ENCODE measurements around the gene NKD1.

Gene NKD1

DNA sequence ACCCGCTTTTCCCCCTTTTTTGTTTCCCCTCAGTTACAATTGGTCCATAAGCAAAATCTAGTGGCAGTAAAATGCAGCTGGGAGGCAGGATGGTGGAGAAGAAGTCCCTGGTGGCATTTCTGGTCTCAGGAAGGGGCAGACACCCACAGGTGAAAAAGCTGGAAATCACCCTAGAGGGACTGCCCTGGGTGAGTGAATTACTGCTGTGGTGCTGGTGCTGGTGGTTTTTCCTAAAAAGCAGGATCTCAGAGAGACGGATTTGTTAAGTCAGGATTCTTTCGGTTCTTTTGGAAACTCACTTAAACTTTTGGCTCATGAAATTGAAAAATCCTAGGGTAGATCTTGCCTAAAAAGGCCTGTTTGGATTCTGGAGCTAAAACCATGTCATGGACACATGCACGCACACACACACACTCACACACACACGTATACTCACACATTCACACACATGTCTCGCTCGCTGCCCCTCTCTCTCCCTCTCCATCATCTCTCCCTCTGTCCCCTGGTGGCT is 65.8 kb downstream of the NKD1 start:
- no peak for DNase-seq (ENCODE audit: low read depth)

DNA sequence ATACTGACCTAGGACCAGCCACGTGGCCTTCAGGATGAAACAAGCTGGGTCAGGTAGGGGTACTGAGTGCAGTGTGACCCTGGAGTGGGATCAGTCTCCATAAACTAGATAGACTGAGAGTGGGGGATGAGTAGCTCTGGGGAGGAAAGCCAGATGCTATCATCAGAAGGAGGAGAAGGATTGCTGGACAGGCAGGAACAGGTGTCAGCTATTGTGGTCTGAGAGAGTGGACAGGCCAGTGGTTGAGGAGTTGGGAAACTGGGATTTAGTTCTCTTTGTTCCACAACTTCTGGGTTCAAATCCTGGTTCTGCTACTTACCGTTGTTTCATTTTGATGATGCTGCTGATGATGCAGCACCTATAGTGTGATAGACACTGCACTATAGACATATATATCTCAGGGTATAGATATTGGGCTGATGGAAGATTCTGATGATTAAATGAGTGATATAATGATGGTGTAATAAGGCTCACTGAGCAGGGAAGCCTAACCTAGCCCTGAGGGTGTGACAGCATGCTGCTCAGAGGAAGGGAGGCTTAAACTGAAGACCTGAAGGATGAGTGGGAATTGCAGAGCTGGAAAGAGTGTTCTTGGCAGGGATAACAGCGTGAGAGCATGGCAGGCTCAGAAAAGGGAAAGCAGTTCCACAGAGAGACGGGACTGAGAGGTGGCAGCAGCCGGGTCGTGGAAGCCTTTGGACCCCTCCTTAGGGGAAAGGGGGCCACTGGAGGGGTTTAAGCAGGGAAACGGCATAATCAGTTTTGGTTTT is 66.9 kb downstream of the NKD1 start:
- DNase-seq (ENCODE audit: low read depth), result no peak

DNA sequence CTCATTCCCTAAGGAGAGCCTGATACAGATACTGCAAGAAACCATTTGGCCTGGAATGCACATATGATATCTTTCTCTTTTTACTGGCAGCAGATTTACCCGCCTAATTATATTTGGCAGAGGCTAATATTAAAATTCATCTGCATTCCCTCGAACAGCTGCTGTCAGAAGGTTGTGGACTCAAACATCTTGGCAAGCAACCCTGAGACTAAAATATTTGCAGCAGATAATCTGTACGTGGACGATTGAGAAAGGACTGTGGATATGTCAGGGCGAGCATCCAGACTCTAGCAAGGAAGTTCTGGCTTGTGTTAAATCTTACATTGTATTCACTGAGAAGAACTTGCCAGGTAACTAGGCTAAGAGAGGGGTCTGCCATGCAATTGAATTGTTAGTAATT is 67.7 kb downstream of the NKD1 start:
- DNase-seq (ENCODE audit: low read depth), result no peak

DNA sequence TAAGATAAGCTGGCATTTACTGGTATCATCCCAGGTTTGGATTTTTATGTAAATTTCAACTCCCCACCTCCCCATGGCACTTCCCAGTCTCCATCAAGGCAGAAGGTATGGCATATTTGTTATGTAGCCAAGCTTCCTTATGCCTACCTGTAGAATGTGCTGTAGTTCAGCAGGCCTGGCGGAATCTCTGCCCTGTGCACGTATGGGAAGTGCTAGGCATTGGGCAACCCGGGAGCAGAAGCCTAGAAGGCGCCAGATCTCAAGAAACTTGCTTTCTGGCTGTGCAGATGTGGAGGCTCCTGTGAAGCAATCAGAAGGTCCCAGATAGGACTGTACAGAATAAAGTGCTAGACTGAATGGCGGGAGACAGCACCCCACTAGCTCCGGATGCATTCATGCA is 68.2 kb downstream of the NKD1 start:
- DNase-seq (ENCODE audit: low read depth), result no peak

DNA sequence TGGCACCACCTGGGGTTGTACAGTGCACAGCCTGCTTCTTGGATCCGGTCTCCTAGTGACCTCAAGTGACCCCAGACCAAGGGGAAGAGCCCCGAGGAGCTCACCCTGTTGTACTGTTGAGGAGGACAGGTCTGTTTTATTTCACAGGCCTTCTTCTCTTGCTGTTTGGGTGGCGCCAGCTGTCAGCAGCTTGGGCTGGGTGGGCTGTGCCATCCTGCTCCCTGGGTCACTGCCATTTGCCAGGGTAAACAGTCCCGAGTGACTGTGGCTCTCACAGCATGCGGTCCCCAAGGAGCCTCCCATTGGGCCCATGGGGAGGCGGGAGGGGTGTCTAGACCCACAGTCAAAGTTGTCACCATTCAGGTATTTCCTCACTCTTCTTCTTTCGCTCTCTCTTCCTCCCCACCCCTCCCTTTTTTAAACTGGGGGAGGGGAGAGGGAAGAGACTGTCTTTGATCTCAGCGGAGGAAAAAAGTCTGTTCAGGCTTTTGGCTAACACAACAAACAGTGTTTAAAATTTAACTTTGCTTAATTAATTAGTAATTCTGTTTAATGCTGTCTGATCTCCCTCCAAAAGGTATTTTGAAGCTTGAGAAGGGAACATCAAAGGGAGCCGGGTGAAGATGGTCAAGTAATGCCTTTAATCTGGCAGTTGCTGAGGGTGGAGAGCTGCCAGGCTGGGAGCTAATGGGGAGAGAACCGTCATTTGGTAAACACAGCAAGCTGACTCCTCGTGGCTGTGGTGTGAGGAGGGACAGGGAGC is 68.9 kb downstream of the NKD1 start:
- no peak for DNase-seq (ENCODE audit: low read depth)

DNA sequence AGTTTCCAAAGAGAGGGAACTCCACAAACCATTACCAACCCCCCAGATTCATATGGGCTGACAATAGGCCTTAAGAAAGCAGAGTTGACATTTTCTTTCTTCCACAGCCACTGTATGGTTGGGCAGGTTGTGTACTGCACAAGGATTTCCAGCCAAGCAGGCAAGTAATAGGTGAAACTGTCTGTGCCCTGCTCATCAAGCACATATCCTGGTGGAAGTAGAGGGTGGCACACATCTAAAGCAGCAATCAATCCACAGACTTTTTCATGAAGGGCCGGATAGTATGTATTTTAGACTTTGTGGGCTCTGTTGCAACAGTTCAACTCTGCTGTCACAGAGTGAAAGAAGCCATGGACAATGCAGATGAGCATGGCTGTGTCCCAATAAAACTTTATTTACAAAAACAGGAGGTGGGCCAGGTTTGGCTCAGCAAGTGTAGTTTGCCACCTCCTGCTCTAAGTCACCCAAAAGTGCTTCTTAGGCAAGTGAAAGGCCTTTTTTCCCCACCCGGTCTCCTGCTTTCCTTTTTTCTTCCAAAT is 69.5 kb downstream of the NKD1 start:
- no peak for DNase-seq (ENCODE audit: low read depth)

DNA sequence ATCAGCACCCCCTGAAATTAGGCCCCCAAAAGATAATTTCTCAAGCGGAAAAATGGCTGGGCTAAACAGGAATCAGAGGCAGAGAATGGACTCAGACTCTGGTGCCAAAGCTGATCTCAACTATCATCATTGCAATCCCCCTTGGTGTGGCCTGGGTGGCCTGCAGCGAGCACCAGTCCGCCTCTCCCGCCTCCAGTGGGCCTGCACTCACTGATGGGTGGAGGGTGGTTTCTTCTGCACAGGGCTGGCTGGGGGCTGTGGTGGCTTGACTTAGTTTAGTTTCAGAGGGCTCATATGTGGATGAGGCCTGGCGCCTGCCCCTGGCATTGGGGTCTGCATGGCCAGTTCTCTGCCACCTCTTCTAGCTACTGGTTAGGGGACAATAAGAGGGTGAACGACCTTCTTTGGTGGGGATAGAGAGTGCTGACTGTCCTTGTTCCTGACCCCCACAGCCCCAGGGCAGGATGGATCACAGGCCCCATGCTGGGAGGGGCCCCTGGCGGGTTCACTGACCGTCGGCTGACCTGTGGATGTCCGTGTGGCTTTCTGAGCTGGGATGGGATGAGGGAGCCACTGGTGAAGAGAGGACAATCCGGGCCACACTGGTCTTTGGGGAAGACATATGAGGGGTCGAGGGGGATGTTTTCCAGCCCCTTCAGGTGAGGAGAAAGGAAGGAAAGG is 70.2 kb downstream of the NKD1 start:
- no peak for DNase-seq (ENCODE audit: low read depth)

DNA sequence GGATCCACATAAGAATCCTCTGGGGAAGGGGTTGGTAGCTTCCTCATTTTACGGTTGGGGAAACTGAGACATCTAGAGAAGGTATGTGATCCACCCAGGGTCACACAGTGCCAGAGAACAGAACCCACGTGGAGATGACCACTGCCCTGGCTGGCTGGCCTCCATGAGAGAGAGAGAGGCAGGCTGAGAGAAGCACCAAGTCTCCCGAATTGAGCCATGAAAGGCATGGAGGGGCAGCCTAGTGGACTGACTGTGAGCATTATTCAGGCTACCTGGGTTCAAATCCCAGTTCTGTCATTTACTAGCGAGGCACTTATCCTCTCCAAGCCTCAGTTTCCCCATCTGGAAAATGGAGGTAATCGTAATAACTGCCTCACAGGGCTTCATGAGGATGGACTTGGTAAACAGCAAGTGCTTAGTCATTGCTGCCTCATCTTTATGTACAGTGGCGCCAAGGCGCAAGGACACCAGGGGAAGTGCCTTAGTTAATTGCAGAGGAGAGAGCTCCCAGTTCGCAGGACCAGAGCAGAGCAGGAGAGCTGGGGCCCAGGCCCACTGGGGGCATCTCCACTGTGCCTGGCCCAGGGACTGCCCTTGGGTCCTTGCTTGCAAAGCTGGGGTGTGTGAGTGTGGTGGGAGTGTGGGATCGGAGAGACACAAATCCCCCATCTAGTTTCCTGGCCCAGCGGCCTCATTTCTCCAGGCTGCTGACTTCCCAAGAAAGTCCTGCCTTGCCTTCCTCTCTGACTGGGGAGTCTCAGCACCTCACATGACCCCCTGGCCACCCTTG is 71.7 kb downstream of the NKD1 start:
- DNase-seq (ENCODE audit: low read depth), result no peak

DNA sequence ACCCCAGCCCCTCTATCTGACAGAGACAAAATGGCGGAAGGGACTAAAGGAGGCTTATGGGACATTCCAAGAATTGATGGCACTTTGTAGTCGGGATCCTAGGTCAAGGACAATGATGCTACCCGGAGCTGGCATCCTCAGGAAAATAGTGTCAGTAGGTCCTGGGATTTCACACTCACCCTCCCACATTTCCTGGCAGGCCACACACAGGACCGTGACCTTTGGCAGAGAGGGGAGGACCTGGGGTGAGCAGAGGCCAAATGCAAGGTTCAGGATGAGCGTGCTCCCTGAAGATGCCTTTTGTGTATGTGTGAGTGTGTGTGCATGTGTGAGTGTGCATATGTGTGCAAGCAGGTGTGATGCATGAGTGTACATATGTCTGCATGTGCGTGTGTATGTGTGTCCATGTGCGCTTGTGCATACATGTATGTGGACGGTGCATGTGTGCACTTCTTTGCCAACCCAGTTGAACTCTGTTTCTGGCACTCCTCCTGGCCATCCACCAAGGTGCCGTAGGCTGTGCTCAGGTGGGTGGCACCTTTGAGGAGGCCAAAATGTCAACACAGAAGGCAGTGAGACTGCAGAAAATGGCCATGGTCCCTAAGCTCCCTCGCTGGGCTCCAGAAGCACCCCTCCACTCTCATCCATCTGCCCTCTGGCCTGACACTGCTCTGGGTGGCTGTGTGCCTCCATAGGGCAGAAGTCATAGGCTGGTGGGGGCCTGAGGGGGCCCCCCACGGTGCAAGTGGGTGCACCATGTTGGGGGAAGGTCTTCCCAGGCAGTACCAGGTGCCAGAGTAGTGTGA is 72.7 kb downstream of the NKD1 start:
- no peak for DNase-seq (ENCODE audit: low read depth)

DNA sequence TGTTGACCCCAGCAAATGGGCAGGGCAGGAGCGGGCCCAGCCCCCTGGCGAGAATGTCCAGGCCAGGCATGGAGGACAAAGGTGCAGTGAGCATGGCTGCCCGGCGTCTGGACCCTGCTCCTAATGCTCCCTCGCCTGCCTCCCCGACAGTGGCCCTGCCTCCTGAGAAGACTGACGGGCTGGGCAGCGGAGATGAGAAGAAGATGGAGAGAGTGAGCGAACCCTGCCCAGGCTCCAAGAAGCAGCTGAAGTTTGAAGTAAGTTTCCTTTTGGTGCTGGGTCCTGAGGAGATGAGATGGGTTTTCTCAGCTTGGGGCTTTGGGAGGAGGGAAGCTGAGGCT is 73.2 kb downstream of the NKD1 start:
- no peak for DNase-seq (ENCODE audit: low read depth)

DNA sequence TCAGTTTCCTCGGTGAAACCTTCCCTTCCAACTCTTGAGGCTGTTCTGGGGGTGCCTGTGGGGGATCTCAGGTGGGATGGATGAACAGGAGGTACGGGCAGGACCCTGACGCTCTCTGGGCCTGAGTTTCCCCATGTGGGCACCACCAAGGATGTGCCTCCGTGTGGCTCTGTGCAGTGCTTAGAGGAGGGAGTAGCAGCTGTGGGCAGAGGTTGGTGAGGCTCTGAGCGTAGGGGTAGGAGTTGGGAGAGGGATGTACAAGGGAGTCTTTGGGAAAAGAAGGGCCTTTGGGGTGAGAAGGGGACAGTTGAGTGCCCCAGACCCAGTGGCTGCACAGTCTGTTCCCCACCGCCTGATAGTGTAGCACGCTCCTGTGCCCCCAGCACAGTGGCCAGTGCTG is 73.8 kb downstream of the NKD1 start:
- no peak for DNase-seq (ENCODE audit: low read depth)

DNA sequence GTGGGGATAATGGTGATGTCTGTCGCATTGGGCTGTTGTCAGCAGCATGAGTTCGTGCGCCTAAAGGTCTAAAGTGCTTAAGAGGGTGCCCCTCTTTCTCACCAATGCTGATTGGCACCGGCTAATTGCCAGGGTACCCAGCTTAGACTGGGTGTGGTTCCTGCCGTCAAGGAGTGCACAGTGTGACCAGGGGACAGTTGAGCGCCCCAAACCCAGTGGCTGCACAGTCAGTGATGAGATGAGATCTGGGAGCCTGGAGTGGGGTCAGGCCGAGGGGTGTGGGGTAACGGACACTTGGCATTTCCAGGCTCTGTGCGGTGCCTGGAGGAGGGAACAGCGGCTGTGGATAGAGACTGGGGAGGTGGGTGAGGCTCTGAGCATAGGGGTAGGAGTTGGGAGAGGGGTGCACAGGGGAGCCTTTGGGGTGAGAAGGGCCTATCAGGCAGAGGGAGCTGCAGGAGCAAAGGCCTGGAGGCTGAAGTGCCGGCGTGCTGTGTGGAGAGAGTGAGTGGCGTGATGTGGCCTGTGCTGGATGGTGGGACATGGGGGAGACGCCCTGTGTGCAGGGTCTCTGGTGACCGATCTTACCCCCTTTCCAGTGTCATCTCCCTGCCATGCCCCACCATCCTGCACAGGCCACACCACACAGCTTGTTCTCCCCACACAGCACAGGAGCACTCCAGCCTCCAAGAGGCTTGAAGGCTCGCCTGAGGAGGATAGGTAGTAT is 74.6 kb downstream of the NKD1 start:
- DNase-seq (ENCODE audit: low read depth), result no peak

DNA sequence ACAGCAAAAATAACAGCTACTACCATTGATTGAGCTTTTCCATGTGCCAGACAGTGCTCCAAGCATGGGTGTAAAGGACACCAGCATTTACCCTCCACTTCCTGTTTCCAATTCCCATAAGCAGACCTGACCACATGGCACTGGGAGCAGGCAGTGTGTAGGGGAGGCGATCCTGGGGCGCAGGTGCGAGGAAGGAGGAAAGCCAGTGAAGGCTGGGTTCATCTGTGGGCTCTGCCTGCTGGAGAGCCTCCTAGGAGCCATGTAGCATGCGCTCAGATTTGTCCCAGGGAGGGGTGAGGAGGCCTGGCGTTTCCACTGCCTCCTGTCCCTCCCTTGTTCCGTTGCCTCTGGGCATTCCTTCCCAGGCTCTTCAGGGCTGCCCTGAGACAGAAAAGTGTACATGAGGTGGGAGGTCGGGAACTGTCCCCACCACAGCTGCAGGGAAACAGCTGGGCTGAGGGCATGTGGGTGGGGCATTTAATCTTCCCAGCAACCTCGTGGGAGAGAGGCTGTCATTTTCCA is 76.3 kb downstream of the NKD1 start:
- DNase-seq (ENCODE audit: low read depth), result no peak

DNA sequence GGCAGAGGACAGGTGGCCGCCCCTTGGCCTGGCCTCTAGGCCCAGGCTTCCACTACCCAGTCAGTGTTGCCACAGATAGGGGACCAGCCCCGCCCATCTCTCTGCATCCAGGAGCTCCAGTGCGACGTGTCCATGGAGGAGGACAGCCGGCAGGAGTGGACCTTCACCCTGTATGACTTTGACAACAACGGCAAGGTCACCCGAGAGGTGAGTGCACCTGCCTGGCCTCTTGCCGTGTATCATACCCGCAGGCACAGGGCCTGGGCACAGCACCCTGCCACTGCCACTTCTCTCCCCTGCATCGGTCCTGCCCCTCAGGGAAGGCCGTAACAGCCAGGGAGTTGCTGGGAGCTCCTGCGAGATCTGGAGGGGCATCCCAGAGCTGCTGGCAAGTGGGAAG is 77.2 kb downstream of the NKD1 start:
- no peak for DNase-seq (ENCODE audit: low read depth)

DNA sequence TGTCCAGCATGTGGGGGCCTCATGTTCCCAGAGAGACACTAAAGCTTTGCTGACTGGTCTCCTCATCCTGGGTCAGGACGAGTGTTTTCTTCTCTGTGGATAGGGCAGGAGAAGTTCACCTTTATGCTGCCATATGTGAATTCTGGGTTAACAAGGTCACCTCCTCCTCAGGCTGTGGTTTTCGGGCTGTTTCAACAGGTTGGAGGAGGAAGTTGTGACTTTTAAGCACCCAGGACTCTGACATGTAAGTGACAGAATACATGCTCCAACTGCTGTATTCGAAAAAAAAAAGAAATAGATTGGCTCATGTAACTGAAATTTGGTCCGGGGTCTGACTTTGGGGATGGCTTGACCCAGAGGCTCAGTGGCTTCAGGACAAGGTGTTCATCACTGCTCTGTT is 78.7 kb downstream of the NKD1 start:
- no peak for DNase-seq (ENCODE audit: low read depth)

DNA sequence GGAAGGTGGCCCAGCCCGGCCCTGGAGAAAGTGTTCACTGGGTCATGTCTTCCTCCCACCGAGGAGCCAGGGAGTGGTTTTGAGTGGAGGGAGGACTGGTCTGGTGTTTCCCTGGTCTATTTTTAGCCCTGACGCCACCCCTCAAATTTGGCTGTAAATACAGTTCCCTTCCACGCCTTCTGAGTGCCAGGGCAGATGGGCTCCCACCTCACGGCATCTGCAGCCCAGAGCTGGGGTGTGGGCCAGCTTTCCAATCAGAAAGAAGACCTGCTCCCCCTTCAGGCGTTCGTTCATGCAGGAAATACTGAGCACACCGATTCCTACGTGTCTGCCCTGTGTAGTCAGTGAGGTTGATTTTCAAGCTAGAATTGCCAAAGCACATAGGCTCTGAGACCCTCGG is 79.2 kb downstream of the NKD1 start:
- no peak for DNase-seq (ENCODE audit: low read depth)

DNA sequence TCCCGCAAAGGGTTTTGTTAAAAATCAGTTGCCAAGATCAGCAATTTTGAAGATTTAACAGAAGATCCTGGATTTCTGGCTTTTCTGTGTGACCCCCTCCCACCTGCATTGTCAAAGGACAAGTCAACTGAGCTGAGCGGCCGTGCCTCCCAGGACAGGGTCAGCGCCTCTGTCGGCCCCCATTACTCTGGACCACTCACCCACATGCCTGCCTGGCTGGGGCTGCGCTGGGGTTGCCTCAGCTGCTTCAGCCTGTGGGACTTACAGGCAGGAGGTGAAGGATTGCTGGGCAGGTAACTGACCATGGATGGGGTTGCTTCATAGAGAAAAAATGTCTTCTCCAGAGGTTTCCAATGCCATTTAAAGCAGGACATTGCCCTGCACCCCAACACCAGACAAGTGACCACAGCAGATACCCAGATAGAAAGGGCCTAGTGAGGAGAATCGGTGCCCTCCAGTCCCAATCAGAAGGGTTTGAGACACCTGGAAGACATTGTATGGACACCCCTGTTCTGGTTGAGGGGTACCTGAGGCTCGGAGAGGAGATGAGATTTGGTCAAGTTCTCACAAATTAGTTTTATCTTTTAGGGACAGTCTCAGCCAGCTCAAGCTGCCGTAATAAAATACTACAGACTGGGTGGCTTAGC is 80.1 kb downstream of the NKD1 start:
- DNase-seq (ENCODE audit: low read depth), result no peak

DNA sequence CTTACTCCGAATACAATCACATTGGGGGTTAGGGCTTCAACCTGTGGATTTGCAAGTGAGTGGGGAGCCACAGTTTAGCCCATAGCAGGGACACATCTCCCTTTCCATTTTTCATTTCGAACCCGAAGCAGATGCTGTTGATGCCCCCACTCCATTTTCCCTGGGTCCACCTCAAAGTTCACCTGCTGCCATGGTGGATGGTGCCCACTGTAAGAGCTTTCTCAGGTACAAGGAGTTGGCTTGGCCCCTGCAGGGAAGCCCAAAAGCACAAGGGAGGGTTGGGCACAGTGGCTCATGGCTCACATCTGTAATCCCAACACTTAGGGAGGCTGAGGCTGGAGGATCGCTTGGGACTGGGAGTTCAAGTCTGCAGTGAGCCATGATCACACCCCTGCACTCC is 81.1 kb downstream of the NKD1 start:
- no peak for DNase-seq (ENCODE audit: low read depth)

DNA sequence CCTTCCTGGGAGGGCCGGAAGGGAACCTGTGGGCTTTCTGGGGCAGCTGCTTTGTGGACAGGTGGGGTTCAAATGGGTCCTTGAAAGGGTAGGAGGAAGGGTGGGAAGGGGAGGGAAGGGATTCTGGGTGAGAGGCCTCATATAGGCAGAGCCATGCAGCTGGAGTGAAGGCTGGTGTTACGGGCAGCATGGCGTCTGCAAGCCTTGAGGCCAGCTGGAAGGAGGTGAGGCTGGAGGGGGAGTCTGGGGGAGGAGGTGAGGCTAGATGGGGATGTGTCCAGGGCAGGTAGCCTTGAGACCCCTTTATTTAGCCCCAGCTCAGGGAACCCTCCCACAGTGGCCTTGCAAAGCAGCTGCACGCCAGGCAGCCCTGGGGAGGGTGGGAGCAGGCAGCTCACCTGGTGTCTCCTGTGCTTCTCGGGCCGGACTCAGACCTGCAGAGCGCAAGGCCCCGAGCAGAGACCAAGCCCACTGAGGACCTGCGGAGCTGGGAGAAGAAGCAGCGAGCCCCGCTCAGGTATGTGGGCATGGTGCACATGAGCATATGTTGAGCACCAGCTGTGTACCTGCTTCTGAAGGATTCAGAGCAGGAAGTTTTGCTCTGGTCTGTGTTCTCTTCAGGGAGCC is 82.3 kb downstream of the NKD1 start:
- DNase-seq (ENCODE audit: low read depth), result no peak

Measured in non-pigmented ciliary epithelial cell (primary cell).